HG03060 (cell line): Measurements from ENCODE around the gene HAO2.

Experiments used
- ATAC-seq: cut with Tn5 transposase; IDR thresholded peaks from one replicate; pipeline ENCODE4 v1.9.1; 2021; ENCODE audit warnings: low read depth, moderate number of reproducible peaks; ENCODE audit not compliant: unreplicated experiment

HAO2 gene

GRCh38 chr1:119428991-119429390 is 60.4 kb downstream of the HAO2 start:
- no peak for ATAC-seq

- ATAC-seq: no peak
Measured at GRCh38 chr1:119429687-119430086, 61.1 kb downstream of the HAO2 start.

- ATAC-seq: no peak
Measured at GRCh38 chr1:119430486-119430885, 61.9 kb downstream of the HAO2 start.

GRCh38 chr1:119431836-119432235 is 63.3 kb downstream of the HAO2 start:
- no peak for ATAC-seq

GRCh38 chr1:119435052-119435451 is 66.5 kb downstream of the HAO2 start:
- ATAC-seq: no peak

- ATAC-seq: no peak
Measured at GRCh38 chr1:119438761-119439160, 70.2 kb downstream of the HAO2 start.

- ATAC-seq: no peak
Measured at GRCh38 chr1:119440721-119441307, 72.2 kb downstream of the HAO2 start.

- ATAC-seq: no peak
Measured at GRCh38 chr1:119442756-119443155, 74.2 kb downstream of the HAO2 start.
